ENCODE measurements around the gene BCORL1. TPM values are rescaled to one million over a fixed set of nuclear protein-coding genes. Genes with fewer than 3 reads are reported as not detected.

The BCORL1 gene
- total and polyA plus RNA-seq, 2 of the 8 experiments (the other 6 are each of a cell fraction or from before 2014, with no cell fraction given): 1.4 to 6.2 TPM

- H3K27me3 ChIP-seq (replicated peaks in 1 of 4; ENCODE audit: control insufficient read depth in 3 of 4, extremely low read depth in 1 of 4, insufficient read depth in 3 of 4, low read length in 3 of 4): no peaks in the 10 kb centered on the region
- H3K79me1 ChIP-seq (ENCODE audit: low read depth, low read length): no peaks in the 10 kb centered on the region
- ChIA-PET CTCF (ENCODE audit: partially characterized antibody) (interaction anchor here (1.2 to 2.1 kb wide), 3 partner anchors 18 to 33 kb away, joined by 3 to 5 read pairs (median 4); no protein-coding TSS in a partner anchor), POLR2A (ENCODE audit: partially characterized antibody) (no interaction called here)
- FAIRE-seq (no peak), DNase-seq (ENCODE audit: low read depth in 1 of 2, low spot score in 2 of 2) (no peak)
- no peaks in the 10 kb centered on the region for H3K79me2 ChIP-seq (ENCODE audit: control insufficient read depth in 1 of 2, insufficient read depth in 2 of 2, low read length in 2 of 2)
- H3K56ac ChIP-seq (replicated peaks; ENCODE audit: insufficient read length, low read depth, low read length): no peak overlapping the region
- no peak overlapping the region for H2BK5ac ChIP-seq (ENCODE audit: low read depth, low read length)
- H4K8ac ChIP-seq (ENCODE audit: extremely low read depth, insufficient read depth, low read length): no peak overlapping the region
- H3K27ac ChIP-seq (ENCODE audit: low read depth, low read length): no peak overlapping the region
- H3K23ac ChIP-seq (ENCODE audit: insufficient read length): no peak overlapping the region
- H4K91ac ChIP-seq (replicated peaks; ENCODE audit: insufficient read length, low read length): no peak overlapping the region
- H2AK5ac ChIP-seq (ENCODE audit: low read depth, low read length): no peak overlapping the region
- H3K4me3 ChIP-seq (ENCODE audit: extremely low read depth in 1 of 4, insufficient read depth in 2 of 4, low read depth in 3 of 4, low read length in 4 of 4): no peak overlapping the region
- H2BK15ac ChIP-seq (ENCODE audit: low read length): no peak overlapping the region
- no peak overlapping the region for H2BK12ac ChIP-seq (ENCODE audit: low read depth, low read length)
- peak overlapping the region; percentile 32; the same call in 1 of the 2 replicates for H3K18ac ChIP-seq (ENCODE audit: extremely low read depth, low read length)
- H3K4me1 ChIP-seq (replicated peaks in 1 of 4; ENCODE audit: control insufficient read depth in 3 of 4, insufficient read depth in 4 of 4, low read length in 3 of 4): peaks cover 0 to 22% (median 6%) of the 10 kb centered on the region in 4 experiments; a peak in 5 of 7 replicates
- H3K9ac ChIP-seq (replicated peaks in 1 of 4; ENCODE audit: extremely low read depth in 1 of 4, low read depth in 3 of 4, low read length in 3 of 4): no peak overlapping the region
- H2BK20ac ChIP-seq (ENCODE audit: low read length): no peak overlapping the region
- H3K23me2 ChIP-seq (ENCODE audit: low read depth, low read length): no peaks in the 10 kb centered on the region
- H4K5ac ChIP-seq (ENCODE audit: insufficient read length, low read depth, low read length): no peak overlapping the region
- no peak overlapping the region for H3K4me2 ChIP-seq (ENCODE audit: insufficient read depth in 1 of 2, low read depth in 2 of 2, low read length in 2 of 2)
- H3K14ac ChIP-seq (ENCODE audit: insufficient read length): no peak overlapping the region
- no peaks in the 10 kb centered on the region for H4K20me1 ChIP-seq (replicated peaks in 1 of 2; ENCODE audit: control insufficient read depth in 1 of 2, insufficient read depth in 2 of 2, low read length in 2 of 2)
- H3K36me3 ChIP-seq (ENCODE audit: control insufficient read depth in 2 of 4, insufficient read depth in 4 of 4, low read length in 3 of 4): no peaks in the 10 kb centered on the region
- no peak overlapping the region for H3K4ac ChIP-seq (replicated peaks; ENCODE audit: insufficient read length, low read depth, low read length)
- peak overlapping the region; percentile 22 for H2BK120ac ChIP-seq (replicated peaks; ENCODE audit: low read depth, low read length)
- TF ChIP-seq SAP30 (IDR thresholded peaks at IDR 0.05; ENCODE audit: insufficient read depth, insufficient replicate concordance, low read length): no peak
- no peak for TF ChIP-seq ASH2L (IDR thresholded peaks at IDR 0.05; ENCODE audit: low read length)
- no peak for TF ChIP-seq HDAC6 (IDR thresholded peaks at IDR 0.05; ENCODE audit: low read depth, low read length)
- TF ChIP-seq ATF3 (IDR thresholded peaks at IDR 0.05; ENCODE audit: insufficient read depth, low read depth, low read length): no peak
- no peak for TF ChIP-seq CTBP2 (IDR thresholded peaks at IDR 0.05; ENCODE audit: borderline replicate concordance, insufficient read depth, insufficient read length, low read length)
- no peak for TF ChIP-seq SIX5 (IDR thresholded peaks at IDR 0.05; ENCODE audit: low read depth, low read length)
- TF ChIP-seq CHD2 (IDR thresholded peaks at IDR 0.05; ENCODE audit: low read length): no peak
- TF ChIP-seq TBP (IDR thresholded peaks at IDR 0.05; ENCODE audit: low read depth, low read length): no peak
- TF ChIP-seq POLR2A (IDR thresholded peaks at IDR 0.05; ENCODE audit: control extremely low read depth in 1 of 2, low read depth in 2 of 2, low read length in 2 of 2): no peak
- TF ChIP-seq MAFK (IDR thresholded peaks at IDR 0.05; ENCODE audit: low read depth, low read length): no peak
- no peak for TF ChIP-seq KDM1A (IDR thresholded peaks at IDR 0.05; ENCODE audit: borderline replicate concordance, low read length)
- TF ChIP-seq JUND (IDR thresholded peaks at IDR 0.05; ENCODE audit: low read length): no peak
- no peak for TF ChIP-seq KDM5A (IDR thresholded peaks at IDR 0.05; ENCODE audit: low read length)
- no peaks in the 10 kb centered on the region for H3K9me3 ChIP-seq (ENCODE audit: insufficient read depth in 2 of 2, low read depth in 1 of 2, low read length in 1 of 2)
- 93% methylated on average over 8 of the region's 11 CpGs; no CpG with 5 or more reads in 1 of the 2 experiments for WGBS, 2 experiments (ENCODE audit: extremely low coverage in 1 of 2, insufficient coverage in 1 of 2, insufficient read length in 1 of 2, insufficient replicate concordance in 2 of 2, low coverage in 1 of 2, low lambda C conversion rate in 2 of 2, missing lambda C conversion rate in 1 of 2)
- no peak overlapping the region for H2AFZ ChIP-seq (ENCODE audit: low read length)
Measured at GRCh38 chrX:130085551-130086446, 103.4 kb downstream of the BCORL1 start.
